Dedifferentiated amniotic fluid mesenchymal stem cell (primary cell): ENCODE measurements around the gene VWA3A.
"Not testable (repeated sequence)": the region's sequence is repeated elsewhere in the genome, so short reads cannot be mapped to it uniquely, and the experiment has no call there.

ENCODE experiments used
- DNase-seq: peaks from one replicate; pipeline ENCODE4 v3.0.0-alpha.2; 2016; ENCODE audit errors: extremely low spot score

The VWA3A gene

GRCh38 chr16:22092143-22092933 is at the start of gene VWA3A:
Gene VWA3A, plus strand, starts transcription at chr16:22092541. Its CDS starts 97 bp downstream, at chr16:22092638.
- DNase-seq = peak; percentile 38

GRCh38 chr16:22043882-22044281 is 48.5 kb upstream of the VWA3A start:
- DNase-seq = not testable (repeated sequence)

- DNase-seq = not testable (repeated sequence)
Measured at GRCh38 chr16:22045888-22046287, 46.5 kb upstream of the VWA3A start.

- DNase-seq = no peak
Measured at GRCh38 chr16:22050963-22051362, 41.4 kb upstream of the VWA3A start.

GRCh38 chr16:22052980-22053379 is 39.4 kb upstream of the VWA3A start:
- DNase-seq = no peak

- DNase-seq = no peak
Measured at GRCh38 chr16:22053921-22054341, 38.4 kb upstream of the VWA3A start.

- DNase-seq = no peak
Measured at GRCh38 chr16:22054847-22055590, 37.3 kb upstream of the VWA3A start.

GRCh38 chr16:22055881-22056280 is 36.5 kb upstream of the VWA3A start:
- no peak for DNase-seq

GRCh38 chr16:22063888-22064467 is 28.4 kb upstream of the VWA3A start:
- no peak for DNase-seq

- DNase-seq = no peak
Measured at GRCh38 chr16:22065252-22065651, 27.1 kb upstream of the VWA3A start.

GRCh38 chr16:22070361-22071330 is 21.7 kb upstream of the VWA3A start:
- no peak for DNase-seq

- DNase-seq = no peak
Measured at GRCh38 chr16:22071331-22071910, 20.9 kb upstream of the VWA3A start.

GRCh38 chr16:22073350-22073749 is 19.0 kb upstream of the VWA3A start:
- DNase-seq = no peak

- DNase-seq = no peak
Measured at GRCh38 chr16:22075043-22075757, 17.1 kb upstream of the VWA3A start.

- DNase-seq = no peak
Measured at GRCh38 chr16:22075776-22076175, 16.6 kb upstream of the VWA3A start.

GRCh38 chr16:22077700-22078313 is 14.5 kb upstream of the VWA3A start:
- peak; percentile 55 for DNase-seq

GRCh38 chr16:22078656-22079055 is 13.7 kb upstream of the VWA3A start:
- DNase-seq = no peak

GRCh38 chr16:22081050-22081449 is 11.3 kb upstream of the VWA3A start:
- no peak for DNase-seq

GRCh38 chr16:22086440-22086839 is 5.9 kb upstream of the VWA3A start:
- no peak for DNase-seq

- DNase-seq = no peak
Measured at GRCh38 chr16:22088642-22089041, 3.7 kb upstream of the VWA3A start.
